HG03565 (cell line): ENCODE data around the gene OLAH.

Source experiments
- ATAC-seq: cut with Tn5 transposase; IDR thresholded peaks from one replicate; pipeline ENCODE4 v1.9.1; 2021; ENCODE audit warnings: mild to moderate bottlenecking, moderate library complexity; ENCODE audit not compliant: unreplicated experiment

The OLAH gene

GRCh38 chr10:15122477-15123030 lies 78.8 kb downstream of the OLAH start:
- peak; percentile 82 for ATAC-seq
